ENCODE measurements around the gene ADCY7.

ADCY7 gene

DNA sequence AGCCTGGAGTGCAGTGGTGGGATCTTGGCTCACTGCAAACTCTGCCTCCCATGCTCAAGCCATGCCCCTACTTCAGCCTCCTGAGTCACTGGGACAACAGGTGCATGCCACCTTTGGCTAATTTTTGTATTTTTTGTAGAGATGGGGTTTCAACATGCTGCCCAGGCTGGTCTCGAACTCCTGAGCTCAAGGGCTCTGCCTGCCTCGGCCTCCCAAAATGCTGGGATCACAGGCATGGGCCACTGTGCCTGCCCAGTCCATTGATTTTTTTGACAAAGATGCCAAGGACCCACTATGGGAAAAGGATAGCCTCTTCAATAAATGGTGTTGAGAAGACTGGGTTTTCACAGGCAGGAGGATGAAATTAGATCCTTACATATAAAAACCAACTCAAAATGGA lies 10.8 kb upstream of the ADCY7 start:
- no peak overlapping the region for H3K4me3 ChIP-seq (ENCODE audit: low read depth, low read length)
- DNase-seq (ENCODE audit: low read depth): no peak
- TF ChIP-seq CTCF (IDR thresholded peaks at IDR 0.05; ENCODE audit: control insufficient read depth, extremely low read depth, insufficient read depth): no peak

DNA sequence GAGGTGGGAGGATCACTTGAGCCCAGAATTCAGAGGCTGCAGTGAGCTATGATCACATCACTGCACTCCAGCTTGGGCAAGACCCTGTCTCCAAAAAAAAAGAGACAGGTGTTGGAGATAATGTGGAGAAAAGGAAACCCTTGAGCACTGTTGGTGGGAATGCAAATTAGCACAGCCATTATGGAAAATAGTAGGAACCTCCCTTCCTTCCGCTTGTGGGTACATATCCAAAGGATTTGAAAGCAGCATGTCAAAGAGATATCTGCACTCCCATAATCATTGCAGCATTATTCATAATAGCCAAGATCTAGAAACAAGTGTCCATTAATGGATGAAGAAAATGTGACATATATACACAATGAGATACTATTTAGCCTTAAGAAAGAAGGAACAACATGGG lies 9.7 kb upstream of the ADCY7 start:
- no peak for TF ChIP-seq CTCF (IDR thresholded peaks at IDR 0.05; ENCODE audit: control insufficient read depth, extremely low read depth, insufficient read depth)
- DNase-seq (ENCODE audit: low read depth): no peak
- no peak overlapping the region for H3K4me3 ChIP-seq (ENCODE audit: low read depth, low read length)

DNA sequence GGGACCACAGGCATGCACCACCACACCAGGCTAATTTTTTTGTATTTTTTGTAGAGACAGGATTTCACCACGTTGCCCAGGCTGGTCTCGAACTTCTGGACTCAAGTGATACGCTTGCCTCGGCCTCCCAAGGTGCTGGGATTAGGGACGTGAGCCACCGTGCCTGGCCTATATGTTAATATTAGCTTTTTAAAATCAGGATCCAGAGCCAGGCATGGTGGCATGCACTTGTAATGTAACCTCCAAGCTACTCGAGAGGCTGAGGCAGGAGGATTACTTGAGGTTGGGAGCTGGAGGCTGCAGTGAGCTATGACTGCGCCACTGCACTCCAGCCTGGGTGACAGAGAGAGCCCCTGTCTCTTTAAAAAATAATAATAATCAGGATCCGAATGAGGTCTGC lies 8.5 kb upstream of the ADCY7 start:
- no peak overlapping the region for H3K4me3 ChIP-seq (ENCODE audit: low read depth, low read length)
- no peak for DNase-seq (ENCODE audit: low read depth)
- TF ChIP-seq CTCF (IDR thresholded peaks at IDR 0.05; ENCODE audit: control insufficient read depth, extremely low read depth, insufficient read depth): no peak

- DNase-seq (ENCODE audit: low read depth): no peak
- no peak overlapping the region for H3K4me3 ChIP-seq (ENCODE audit: low read depth, low read length)
Observed at GRCh38 chr16:50259334-50260205, 6.8 kb upstream of the ADCY7 start.

DNA sequence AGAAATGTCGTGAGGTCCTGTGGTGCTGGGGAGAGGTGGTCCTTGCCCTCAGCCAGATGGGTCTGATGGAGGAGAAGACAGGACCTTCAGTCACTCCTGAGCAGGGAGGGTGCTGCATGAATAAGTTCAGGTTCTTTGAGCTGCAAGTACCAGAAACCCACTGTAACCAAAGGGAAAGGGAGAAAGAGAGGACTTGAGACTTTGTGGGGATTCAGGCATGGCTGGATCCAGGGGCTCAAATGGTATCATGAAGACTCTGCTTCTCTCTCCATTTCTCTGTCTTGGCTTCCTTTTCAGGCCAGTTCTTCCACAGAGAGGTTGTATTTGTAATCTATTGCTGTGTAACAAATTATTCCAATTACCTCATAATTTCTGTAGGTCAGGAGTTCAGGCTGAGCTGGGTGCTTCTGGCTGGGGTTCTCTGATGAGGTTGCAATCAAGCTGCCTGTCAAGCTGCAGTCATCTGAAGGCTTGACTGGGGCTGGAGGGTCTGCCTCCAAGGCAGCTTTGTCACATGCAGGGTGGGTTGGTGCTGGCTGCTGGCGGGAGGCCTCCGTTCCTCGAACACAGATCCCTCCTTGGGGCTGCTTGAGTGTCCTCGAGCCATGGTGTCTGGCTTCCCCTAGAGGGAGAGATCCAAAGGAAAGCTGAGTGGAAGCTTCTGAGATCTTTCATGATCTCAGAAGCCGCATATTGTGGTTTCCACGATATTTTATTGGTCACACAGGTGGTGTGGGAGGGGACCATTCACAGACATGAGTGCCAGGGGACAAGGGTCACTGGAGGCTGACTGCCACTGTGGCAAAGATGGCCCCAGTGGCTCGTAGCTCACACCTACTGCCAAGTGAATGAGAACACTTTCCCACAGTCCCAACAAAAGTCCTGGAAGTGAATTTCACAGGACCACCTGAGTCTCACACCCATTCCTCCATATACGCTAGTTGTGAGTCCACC lies 5.9 kb upstream of the ADCY7 start:
- TF ChIP-seq CTCF (IDR thresholded peaks at IDR 0.05; ENCODE audit: control insufficient read depth, extremely low read depth, insufficient read depth): no peak
- H3K4me3 ChIP-seq (ENCODE audit: low read depth, low read length): no peak overlapping the region
- no peak for DNase-seq (ENCODE audit: low read depth)

More at GRCh38 chr16:50259334-50260205, 6.8 kb upstream of the ADCY7 start:
- TF ChIP-seq CTCF (IDR thresholded peaks at IDR 0.05; ENCODE audit: control insufficient read depth, extremely low read depth, insufficient read depth): no peak

- no peak overlapping the region for H3K4me3 ChIP-seq (ENCODE audit: low read depth, low read length)
- DNase-seq (ENCODE audit: low read depth): no peak
- TF ChIP-seq CTCF (IDR thresholded peaks at IDR 0.05; ENCODE audit: control insufficient read depth, extremely low read depth, insufficient read depth): no peak
Observed at GRCh38 chr16:50261160-50261706, 5.1 kb upstream of the ADCY7 start.

Data from LNCaP clone FGC (cell line).